ENCODE results near the gene MCC.

DNA sequence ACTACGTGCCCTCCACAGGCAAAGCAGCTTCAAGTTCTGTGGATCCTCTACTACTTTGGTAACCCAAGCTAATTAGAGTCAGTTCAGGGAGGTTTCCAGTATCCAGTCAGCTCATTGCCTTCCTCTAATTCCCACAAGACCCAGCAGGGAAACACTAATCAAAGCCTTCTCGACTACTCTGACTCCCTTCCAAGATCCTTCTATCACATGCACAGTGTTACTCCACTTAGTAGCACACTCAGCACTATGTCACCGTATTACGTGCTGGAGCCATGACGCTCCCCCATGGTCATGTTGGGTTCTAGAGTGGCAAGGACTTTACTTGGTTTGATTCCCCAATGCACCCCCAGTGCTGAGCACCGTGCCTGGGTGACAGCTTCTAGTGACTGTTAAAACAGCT lies 458.6 kb downstream of the MCC start:
- TF ChIP-seq CTCF (IDR thresholded peaks at IDR 0.05) = no peak
- no peak for TF ChIP-seq POLR2A (IDR thresholded peaks at IDR 0.05)
- TF ChIP-seq POLR2AphosphoS5 (IDR thresholded peaks at IDR 0.05) = no peak

Measured in breast epithelium (tissue), 3 donors.